Panc1 (cell line): Measurements from ENCODE around the gene SEH1L. TPM values are rescaled to one million over a fixed set of nuclear protein-coding genes. Genes with fewer than 3 reads are reported as not detected.

Experiments
- total RNA-seq: library from RNA; stranded (reverse); gene quantifications from one replicate; pipeline ENCODE4 v1.2.1, GENCODE V29; 2021; ENCODE audit not compliant: unreplicated experiment

The SEH1L gene
- total RNA-seq, 1 experiment from 2014 or later, result 86.5 TPM

Other genes with a start within 250 kb of the SEH1L start
- gene CEP76, start 245.3 kb upstream of the SEH1L start, total RNA-seq, result 12.9 TPM
- gene PSMG2, start 245.0 kb upstream of the SEH1L start, total RNA-seq, result 63.1 TPM
- 34.8 TPM for gene PTPN2, start 63.8 kb upstream of the SEH1L start, total RNA-seq
- 27.2 TPM for gene CEP192, start 43.4 kb downstream of the SEH1L start, total RNA-seq